Trophoblast cell (in vitro differentiated cells and primary cell): ENCODE results near the gene AK1.

ENCODE experiments used
- DNase-seq, 2 donors: peaks; one replicate each; pipeline ENCODE4 v3.0.0-alpha.2; 2016
- H2AFZ ChIP-seq: 2 replicates; pipeline ENCODE4 v1.6.1; 2013; ENCODE audit warnings: low read length, moderate library complexity, mild to moderate bottlenecking; ENCODE audit not compliant: insufficient read depth, poor library complexity
- H2AK5ac ChIP-seq: 2 replicates; pipeline ENCODE4 v1.6.1; 2013; ENCODE audit warnings: mild to moderate bottlenecking, low read length
- H2BK120ac ChIP-seq: 2 replicates; pipeline ENCODE4 v1.6.1; 2013; ENCODE audit warnings: low read length, mild to moderate bottlenecking, moderate library complexity; ENCODE audit not compliant: insufficient read depth, poor library complexity
- H2BK12ac ChIP-seq: 2 replicates; pipeline ENCODE4 v1.6.1; 2013; ENCODE audit warnings: mild to moderate bottlenecking, low read length, moderate library complexity
- H2BK5ac ChIP-seq: 2 replicates; pipeline ENCODE4 v1.6.1; 2013; ENCODE audit warnings: low read length, low read depth, moderate library complexity, mild to moderate bottlenecking; ENCODE audit not compliant: poor library complexity
- H3K14ac ChIP-seq: 2 replicates; pipeline ENCODE4 v1.6.1; 2013; ENCODE audit warnings: mild to moderate bottlenecking, low read length
- H3K18ac ChIP-seq: 2 replicates; pipeline ENCODE4 v1.6.1; 2013; ENCODE audit warnings: mild to moderate bottlenecking, low read length
- H3K23ac ChIP-seq: 2 replicates; pipeline ENCODE4 v1.6.1; 2013; ENCODE audit warnings: low read length
- H3K27ac ChIP-seq: 2 replicates; pipeline ENCODE4 v1.5.1; 2013; ENCODE audit warnings: low read depth, mild to moderate bottlenecking, inconsistent platforms, low read length, moderate library complexity
- H3K27me3 ChIP-seq: 2 replicates; pipeline ENCODE4 v1.6.1; 2013; ENCODE audit warnings: inconsistent platforms, mild to moderate bottlenecking, low read length, moderate library complexity; ENCODE audit not compliant: insufficient read depth
- H3K36me3 ChIP-seq, 2 experiments: 1 replicate in 1 of 2; 2 replicates in 1 of 2; pipeline ENCODE4 v1.6.1; 2013; ENCODE audit warnings: low read length in 2 of 2, mild to moderate bottlenecking in 2 of 2, moderate library complexity in 1 of 2; ENCODE audit not compliant: insufficient read depth in 2 of 2, control insufficient read depth in 1 of 2
- H3K4ac ChIP-seq: 2 replicates; pipeline ENCODE4 v1.6.1; 2013; ENCODE audit warnings: low read depth, mild to moderate bottlenecking, low read length, moderate library complexity
- H3K4me1 ChIP-seq, 2 experiments: 1 replicate in 1 of 2; 2 replicates in 1 of 2; pipeline ENCODE4 v1.6.1; 2013; ENCODE audit warnings: low read length in 2 of 2, mild to moderate bottlenecking in 2 of 2, moderate library complexity in 1 of 2; ENCODE audit not compliant: insufficient read depth in 2 of 2, control insufficient read depth in 1 of 2
- H3K4me2 ChIP-seq: 2 replicates; pipeline ENCODE4 v1.6.1; 2013; ENCODE audit warnings: inconsistent platforms, mild to moderate bottlenecking, low read length, moderate library complexity
- H3K4me3 ChIP-seq: 2 replicates; pipeline ENCODE4 v1.5.1; 2013; ENCODE audit warnings: mild to moderate bottlenecking, low read depth, low read length, inconsistent platforms
- H3K79me1 ChIP-seq: one replicate; pipeline ENCODE4 v1.6.1; 2013; ENCODE audit warnings: low read length
- H3K79me2 ChIP-seq: 2 replicates; pipeline ENCODE4 v1.6.1; 2013; ENCODE audit warnings: low read length, mild to moderate bottlenecking; ENCODE audit not compliant: control insufficient read depth, insufficient read depth, poor library complexity
- H3K9ac ChIP-seq: 2 replicates; pipeline ENCODE4 v1.6.1; 2013; ENCODE audit warnings: mild to moderate bottlenecking, low read length
- H3K9me3 ChIP-seq: 2 replicates; pipeline ENCODE4 v1.6.1; 2013; ENCODE audit warnings: low read depth, mild to moderate bottlenecking, control low read depth, inconsistent platforms, low read length; ENCODE audit not compliant: insufficient read depth
- H4K12ac ChIP-seq: 2 replicates; pipeline ENCODE4 v1.6.1; 2013; ENCODE audit warnings: low read depth, mild to moderate bottlenecking, low read length, moderate library complexity
- H4K8ac ChIP-seq: 2 replicates; pipeline ENCODE4 v1.6.1; 2013; ENCODE audit warnings: low read depth, mild to moderate bottlenecking, low read length, moderate library complexity
- H4K91ac ChIP-seq: one replicate; pipeline ENCODE4 v1.6.1; 2013; ENCODE audit warnings: low read depth, mild to moderate bottlenecking, low read length, moderate library complexity
- WGBS: extraction: QIAGEN DNeasy Blood & Tissue Kit; methylation state at CpG from one replicate; pipeline ENCODE4 v1.1.7; 2013; ENCODE audit warnings: missing lambda C conversion rate; ENCODE audit not compliant: insufficient read length, insufficient coverage; ENCODE audit errors: extremely low coverage; 5-methylcytosine and 5-hydroxymethylcytosine counted together

AK1 gene

DNA sequence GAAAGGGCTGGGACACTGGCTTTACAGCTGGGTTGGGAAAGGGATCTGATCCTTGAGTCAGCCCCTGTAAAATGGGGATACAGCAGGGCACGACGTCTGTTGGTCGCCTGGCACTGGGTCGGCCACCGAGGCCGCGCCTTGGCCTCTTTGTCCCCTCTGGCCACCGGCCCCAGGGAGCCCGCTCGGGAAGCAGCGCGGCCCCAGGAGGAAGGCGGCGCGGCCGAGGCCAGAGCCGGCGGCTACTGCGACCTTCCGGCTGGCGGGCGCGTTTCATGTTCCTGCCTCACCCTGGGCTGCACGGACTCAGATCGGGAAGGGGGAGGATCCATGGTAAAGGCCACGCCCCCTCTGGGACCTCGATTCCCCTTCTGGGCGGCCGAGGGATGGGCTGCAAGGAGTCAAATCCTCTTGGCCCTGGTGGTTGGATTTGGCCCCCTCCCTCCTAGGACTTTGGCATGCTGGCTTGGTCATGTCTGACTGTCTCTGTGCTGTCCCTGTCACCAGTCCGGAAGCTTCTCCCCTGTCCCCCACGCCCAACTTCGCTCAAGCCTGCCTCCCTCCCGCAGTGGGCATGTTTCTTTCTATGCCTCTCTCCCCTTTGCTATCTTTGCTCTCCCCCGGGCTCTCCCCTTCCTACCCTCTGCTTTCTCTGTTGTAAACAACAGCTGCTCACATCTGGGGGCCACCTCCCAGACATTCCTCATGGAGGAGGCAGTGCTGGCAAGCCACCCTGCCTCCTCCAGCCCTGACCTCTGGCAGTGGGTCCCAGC is 49.0 kb downstream of the AK1 start:
- Histone ChIP-seq H3K4me1 (peaks cover 10 to 12% of the 10 kb centered on the region in 2 experiments), H3K9ac (no peak overlapping the region), H4K8ac (peak overlapping the region; percentile 72), H3K14ac (peak overlapping the region; percentile 65), H4K12ac (peak overlapping the region; percentile 64), H2BK12ac (peak overlapping the region; percentile 56), H2AFZ (peak overlapping the region; percentile 24), H3K27me3 (no peaks in the 10 kb centered on the region), H3K18ac (peak overlapping the region; percentile 28), H3K4ac (no peak overlapping the region), H3K36me3 (peaks cover 31 to 33% of the 10 kb centered on the region in 2 experiments), H3K4me2 (peak overlapping the region; percentile 59), H2BK120ac (peak overlapping the region; percentile 5), H3K9me3 (peaks cover 2% of the 10 kb centered on the region), H2BK5ac (peak overlapping the region; percentile 23), H3K27ac (no peak overlapping the region), H2AK5ac (no peak overlapping the region), H3K23ac (no peak overlapping the region), H3K4me3 (no peak overlapping the region), H3K79me1 (peaks cover 9% of the 10 kb centered on the region), H3K79me2 (no peaks in the 10 kb centered on the region), H4K91ac (peak overlapping the region; percentile 74)
- peak; percentile 27 to 51 for DNase-seq
- WGBS: no CpG with 5 or more reads among the region's 34 CpGs

DNA sequence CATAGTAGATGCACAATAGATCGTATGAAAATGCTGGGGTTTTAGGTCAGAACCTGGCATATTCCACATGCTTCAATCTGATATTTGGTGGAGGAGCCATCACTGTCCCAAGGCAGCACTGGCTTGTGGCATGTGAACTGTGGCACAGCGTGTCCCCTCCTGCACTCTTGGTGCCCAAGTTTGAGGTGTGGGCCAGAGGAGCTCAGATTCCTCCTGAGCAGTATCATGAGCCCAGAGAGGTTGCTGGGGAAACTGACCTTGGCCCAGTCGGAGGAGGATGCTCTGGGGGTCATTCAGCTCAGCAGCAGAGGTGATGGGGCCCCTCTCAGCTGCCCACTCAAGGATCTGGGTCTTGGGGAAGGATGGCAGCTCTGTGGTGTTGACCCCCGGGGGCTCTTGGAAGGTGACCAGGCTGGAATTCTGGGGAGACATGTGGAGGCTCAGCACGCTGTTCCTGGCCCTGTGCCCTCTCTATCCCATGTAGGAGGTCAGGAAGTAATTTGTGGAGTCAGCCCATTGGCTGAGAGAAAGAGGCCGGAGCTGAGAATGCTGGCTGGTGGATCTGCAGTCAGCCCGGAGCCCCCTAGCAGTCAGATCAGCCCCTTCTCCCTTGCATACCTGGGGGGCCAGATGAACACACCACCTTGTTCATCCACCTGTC is 51.1 kb downstream of the AK1 start:
- H3K79me1 ChIP-seq: peaks cover 9% of the 10 kb centered on the region
- peak overlapping the region; percentile 7 for H4K8ac ChIP-seq
- peaks cover 2% of the 10 kb centered on the region for H3K9me3 ChIP-seq
- no peak overlapping the region for H3K27ac ChIP-seq
- H2AFZ ChIP-seq: no peak overlapping the region
- H3K9ac ChIP-seq: no peak overlapping the region
- H3K4me2 ChIP-seq: no peak overlapping the region
- H3K4me3 ChIP-seq: no peak overlapping the region
- no peak overlapping the region for H3K18ac ChIP-seq
- no peak overlapping the region for H3K4ac ChIP-seq
- H2AK5ac ChIP-seq: peak overlapping the region; percentile 88
- H2BK5ac ChIP-seq: no peak overlapping the region
- no peaks in the 10 kb centered on the region for H3K27me3 ChIP-seq
- H4K91ac ChIP-seq: peak overlapping the region; percentile 39
- peaks cover 10 to 12% of the 10 kb centered on the region in 2 experiments for H3K4me1 ChIP-seq
- peaks cover 32 to 33% of the 10 kb centered on the region in 2 experiments for H3K36me3 ChIP-seq
- H2BK120ac ChIP-seq: no peak overlapping the region
- H4K12ac ChIP-seq: no peak overlapping the region
- H3K14ac ChIP-seq: no peak overlapping the region
- no peaks in the 10 kb centered on the region for H3K79me2 ChIP-seq
- WGBS: no CpG with 5 or more reads among the region's 7 CpGs
- H2BK12ac ChIP-seq: peak overlapping the region; percentile 12
- no peak for DNase-seq
- no peak overlapping the region for H3K23ac ChIP-seq

DNA sequence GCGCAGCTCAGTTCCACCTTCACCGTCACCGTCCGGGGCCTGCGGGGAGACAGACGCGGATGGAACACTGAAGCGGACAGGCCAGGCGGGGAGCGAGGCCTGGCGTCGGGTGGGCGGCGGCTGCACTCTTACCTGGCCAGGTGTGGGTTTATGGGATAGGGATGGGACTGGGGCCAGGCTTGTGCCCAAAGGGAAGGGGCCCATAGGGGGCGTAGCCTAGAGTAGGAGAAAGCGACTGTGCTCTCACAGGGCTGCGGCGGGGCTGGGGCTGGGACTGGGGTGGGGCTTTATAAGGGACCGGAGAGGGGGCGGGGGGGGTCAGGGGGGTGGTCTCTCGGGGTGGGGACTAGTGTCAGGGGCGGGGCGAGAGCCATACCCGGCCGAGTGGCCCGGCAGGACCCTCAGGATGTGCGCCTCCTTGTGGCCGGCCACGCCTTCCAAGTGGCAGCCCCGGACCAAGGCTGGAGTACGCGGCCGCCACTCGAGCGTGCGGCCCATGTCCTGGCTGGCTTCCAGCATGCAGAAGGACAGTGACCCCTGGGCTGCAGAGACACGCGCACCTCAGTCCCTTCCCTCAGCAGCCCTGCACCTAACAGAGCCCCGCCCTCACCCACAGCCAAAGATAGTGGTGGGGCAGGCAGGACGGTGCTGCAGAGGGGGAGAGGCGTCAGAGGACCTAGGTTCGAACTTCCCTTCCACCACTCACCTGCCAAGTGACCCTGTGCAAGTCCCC is 52.0 kb downstream of the AK1 start:
- no peak overlapping the region for H2AFZ ChIP-seq
- H2BK120ac ChIP-seq: peak overlapping the region; percentile 70
- no peak overlapping the region for H3K4ac ChIP-seq
- peaks cover 32 to 33% of the 10 kb centered on the region in 2 experiments for H3K36me3 ChIP-seq
- peak overlapping the region; percentile 20 for H3K4me2 ChIP-seq
- peaks cover 10 to 12% of the 10 kb centered on the region in 2 experiments for H3K4me1 ChIP-seq
- no peaks in the 10 kb centered on the region for H3K27me3 ChIP-seq
- H3K9me3 ChIP-seq: no peaks in the 10 kb centered on the region
- peak overlapping the region; percentile 60 for H3K14ac ChIP-seq
- peak overlapping the region; percentile 30 for H3K18ac ChIP-seq
- no peaks in the 10 kb centered on the region for H3K79me2 ChIP-seq
- no CpG with 5 or more reads among the region's 42 CpGs for WGBS
- no peak for DNase-seq
- peak overlapping the region; percentile 9 for H2BK12ac ChIP-seq
- peaks cover 9% of the 10 kb centered on the region for H3K79me1 ChIP-seq
- peak overlapping the region; percentile 29 for H4K91ac ChIP-seq
- H4K12ac ChIP-seq: peak overlapping the region; percentile 13
- no peak overlapping the region for H3K4me3 ChIP-seq
- H2BK5ac ChIP-seq: no peak overlapping the region
- peak overlapping the region; percentile 48 for H4K8ac ChIP-seq
- no peak overlapping the region for H3K27ac ChIP-seq
- no peak overlapping the region for H3K23ac ChIP-seq
- H2AK5ac ChIP-seq: peak overlapping the region; percentile 55
- H3K9ac ChIP-seq: no peak overlapping the region

DNA sequence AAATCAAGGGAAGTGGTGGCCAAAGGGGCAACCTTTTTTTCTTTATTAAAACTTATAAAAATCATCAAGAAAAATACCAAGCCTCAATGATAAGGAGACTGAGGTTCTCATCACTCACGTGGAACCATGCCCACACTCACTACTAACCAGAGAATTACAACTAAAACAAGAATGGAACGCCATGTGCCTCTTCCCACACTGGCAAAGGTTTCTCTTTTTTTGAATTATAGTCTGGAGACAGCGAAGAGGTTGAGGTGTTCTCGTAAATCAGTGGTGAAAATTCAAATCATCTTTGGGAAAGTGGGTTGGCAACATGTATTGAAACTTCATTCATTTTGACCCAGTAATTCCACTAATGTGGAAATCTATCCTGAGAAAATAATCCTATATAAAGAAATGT is 55.4 kb downstream of the AK1 start:
- Histone ChIP-seq H3K79me1 (peaks cover 2% of the 10 kb centered on the region), H2BK12ac (no peak overlapping the region), H2AK5ac (no peak overlapping the region), H3K4me2 (no peak overlapping the region), H3K4me1 (peaks cover 3 to 4% of the 10 kb centered on the region in 2 experiments), H3K9ac (no peak overlapping the region), H2BK120ac (no peak overlapping the region), H3K27me3 (no peaks in the 10 kb centered on the region), H3K9me3 (no peaks in the 10 kb centered on the region), H3K18ac (no peak overlapping the region), H2AFZ (no peak overlapping the region), H3K4ac (no peak overlapping the region), H2BK5ac (no peak overlapping the region), H3K4me3 (no peak overlapping the region), H4K8ac (no peak overlapping the region), H4K12ac (no peak overlapping the region), H3K36me3 (peaks cover 48 to 50% of the 10 kb centered on the region in 2 experiments), H3K14ac (no peak overlapping the region), H3K27ac (no peak overlapping the region), H3K23ac (no peak overlapping the region), H4K91ac (no peak overlapping the region), H3K79me2 (no peaks in the 10 kb centered on the region)
- no peak for DNase-seq
- WGBS: no CpG with 5 or more reads among the region's 4 CpGs
